ENCODE results near the gene NAA10. TPM values are rescaled to one million over a fixed set of nuclear protein-coding genes. Genes with fewer than 3 reads are reported as not detected.

NAA10 gene
- total RNA-seq, 1 experiment from 2014 or later = 124 TPM

DNA sequence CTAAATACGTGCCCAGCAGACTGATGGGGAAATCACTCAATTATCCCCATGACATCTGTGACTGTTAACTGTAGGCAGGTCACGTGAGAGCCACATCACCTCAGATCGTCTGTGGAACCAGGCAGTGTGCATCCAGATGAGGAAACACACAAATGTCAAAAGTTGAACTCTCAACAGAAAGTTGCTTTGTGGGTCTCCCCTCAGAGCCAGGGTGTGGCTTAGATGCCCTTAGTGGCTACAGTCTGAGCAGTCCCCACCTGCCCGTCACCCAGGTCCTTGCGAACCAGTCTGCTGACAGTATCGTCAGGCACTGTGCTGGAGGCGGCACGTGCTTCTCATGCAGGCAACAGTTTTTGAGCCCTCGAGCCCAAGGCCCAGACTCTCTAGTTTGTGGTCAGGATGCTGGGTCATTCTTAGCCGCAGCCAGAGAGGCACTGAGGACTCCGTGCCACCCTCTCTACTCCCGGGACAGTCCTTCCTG is 48.5 kb upstream of the NAA10 start (continued):
- TF ChIP-seq, protein P1, sequence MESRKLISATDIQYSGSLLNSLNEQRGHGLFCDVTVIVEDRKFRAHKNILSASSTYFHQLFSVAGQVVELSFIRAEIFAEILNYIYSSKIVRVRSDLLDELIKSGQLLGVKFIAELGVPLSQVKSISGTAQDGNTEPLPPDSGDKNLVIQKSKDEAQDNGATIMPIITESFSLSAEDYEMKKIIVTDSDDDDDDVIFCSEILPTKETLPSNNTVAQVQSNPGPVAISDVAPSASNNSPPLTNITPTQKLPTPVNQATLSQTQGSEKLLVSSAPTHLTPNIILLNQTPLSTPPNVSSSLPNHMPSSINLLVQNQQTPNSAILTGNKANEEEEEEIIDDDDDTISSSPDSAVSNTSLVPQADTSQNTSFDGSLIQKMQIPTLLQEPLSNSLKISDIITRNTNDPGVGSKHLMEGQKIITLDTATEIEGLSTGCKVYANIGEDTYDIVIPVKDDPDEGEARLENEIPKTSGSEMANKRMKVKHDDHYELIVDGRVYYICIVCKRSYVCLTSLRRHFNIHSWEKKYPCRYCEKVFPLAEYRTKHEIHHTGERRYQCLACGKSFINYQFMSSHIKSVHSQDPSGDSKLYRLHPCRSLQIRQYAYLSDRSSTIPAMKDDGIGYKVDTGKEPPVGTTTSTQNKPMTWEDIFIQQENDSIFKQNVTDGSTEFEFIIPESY (IDR thresholded peaks at IDR 0.05; ENCODE audit: extremely low read depth, insufficient replicate concordance, low read length) = no peak

DNA sequence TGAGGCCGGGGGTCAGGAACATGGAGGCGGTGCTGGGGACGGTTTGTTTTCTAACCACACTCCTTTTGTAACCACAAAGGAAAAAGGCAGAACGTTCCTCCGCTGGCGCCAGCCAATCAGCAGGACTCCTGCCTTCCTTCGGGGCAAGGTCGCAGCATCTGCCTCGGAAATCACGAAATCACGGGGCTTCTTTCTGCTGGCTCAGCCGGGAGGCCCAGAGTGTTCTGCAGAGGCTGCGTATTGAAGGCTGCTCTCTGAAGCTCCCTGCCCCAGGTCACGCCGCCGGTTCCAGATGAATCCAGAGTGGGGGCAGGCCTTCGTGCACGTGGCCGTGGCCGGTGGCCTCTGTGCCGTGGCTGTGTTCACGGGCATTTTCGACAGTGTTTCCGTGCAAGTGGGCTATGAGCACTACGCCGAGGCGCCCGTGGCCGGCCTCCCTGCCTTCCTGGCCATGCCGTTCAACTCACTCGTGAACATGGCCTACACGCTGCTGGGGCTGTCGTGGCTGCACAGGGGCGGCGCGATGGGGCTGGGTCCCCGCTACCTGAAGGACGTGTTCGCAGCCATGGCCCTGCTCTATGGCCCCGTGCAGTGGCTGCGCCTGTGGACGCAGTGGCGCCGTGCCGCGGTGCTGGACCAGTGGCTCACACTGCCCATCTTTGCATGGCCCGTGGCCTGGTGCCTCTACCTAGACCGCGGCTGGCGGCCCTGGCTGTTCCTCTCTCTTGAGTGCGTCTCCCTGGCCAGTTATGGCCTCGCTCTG is 47.1 kb upstream of the NAA10 start:
- no peaks in the 10 kb centered on the region for H4K20me1 ChIP-seq (ENCODE audit: insufficient read depth)
- RAD21 ChIA-PET (ENCODE audit: low non-redundant PET in 1 of 2, low total read pairs in 2 of 2, uncharacterized antibody in 2 of 2, unreplicated experiment in 2 of 2) = no interaction called here
- H3K27me3 ChIP-seq (ENCODE audit: insufficient read depth, low read length) = no peaks in the 10 kb centered on the region
- CTCF ChIA-PET = no interaction called here
- no peak for ATAC-seq
- no peak for DNase-seq (ENCODE audit: low read depth, low spot score)
- H3K36me3 ChIP-seq (ENCODE audit: control insufficient read depth in 1 of 2, insufficient read depth in 2 of 2, low read length in 2 of 2) = no peaks in the 10 kb centered on the region
- intact Hi-C loops (cut with micrococcal nuclease) = no loop called here
- no peak overlapping the region for H3K27ac ChIP-seq (ENCODE audit: low read depth, low read length)
- H2AFZ ChIP-seq (ENCODE audit: low read depth, low read length, poor library complexity, severe bottlenecking) = no peak overlapping the region
- no peak overlapping the region for H3K9ac ChIP-seq (ENCODE audit: low read length)
- H3K79me2 ChIP-seq (ENCODE audit: insufficient read depth, low read length) = no peaks in the 10 kb centered on the region
- POLR2A ChIA-PET = no interaction called here
- no peaks in the 10 kb centered on the region for H3K9me2 ChIP-seq (ENCODE audit: insufficient read depth)
- BruUV-seq (replicated peaks) = no TSS peak
- H3K4me2 ChIP-seq (ENCODE audit: low read length) = no peak overlapping the region
- no peaks in the 10 kb centered on the region for H3K9me3 ChIP-seq (ENCODE audit: control insufficient read depth in 1 of 2, insufficient read depth in 1 of 2, low read depth in 1 of 2, low read length in 2 of 2)
- TF ChIP-seq EGR1 (IDR thresholded peaks at IDR 0.05; ENCODE audit: low read depth) (no peak), CEBPB (IDR thresholded peaks at IDR 0.05; ENCODE audit: low read depth) (no peak), YY1 (IDR thresholded peaks at IDR 0.05; ENCODE audit: extremely low read depth, insufficient replicate concordance, low read depth, low read length) (no peak), CBX3 (IDR thresholded peaks at IDR 0.05; ENCODE audit: low read depth) (no peak), POLR2AphosphoS5 (IDR thresholded peaks at IDR 0.05; ENCODE audit: low read depth, low read length) (no peak), SIN3A (IDR thresholded peaks at IDR 0.05; ENCODE audit: low read depth) (no peak), FOSL1 (IDR thresholded peaks at IDR 0.05; ENCODE audit: low read depth) (no peak), TCF7L2 (IDR thresholded peaks at IDR 0.05; ENCODE audit: borderline replicate concordance, extremely low read depth, insufficient read depth, insufficient read length) (no peak), EZH2phosphoT487 (IDR thresholded peaks at IDR 0.05; ENCODE audit: borderline replicate concordance) (no peak), ZNF274 (IDR thresholded peaks at IDR 0.05; ENCODE audit: low read depth, low read length) (no peak), RAD21 (IDR thresholded peaks at IDR 0.05; ENCODE audit: low read depth) (no peak), ELF1 (IDR thresholded peaks at IDR 0.05; ENCODE audit: borderline replicate concordance, low read depth) (no peak), JUND (IDR thresholded peaks at IDR 0.05) (no peak), SP1 (IDR thresholded peaks at IDR 0.05; ENCODE audit: low read depth) (no peak)
- TF ChIP-seq, protein P2, sequence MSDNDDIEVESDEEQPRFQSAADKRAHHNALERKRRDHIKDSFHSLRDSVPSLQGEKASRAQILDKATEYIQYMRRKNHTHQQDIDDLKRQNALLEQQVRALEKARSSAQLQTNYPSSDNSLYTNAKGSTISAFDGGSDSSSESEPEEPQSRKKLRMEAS (IDR thresholded peaks at IDR 0.05) = no peak
- TF ChIP-seq, protein P1 (IDR thresholded peaks at IDR 0.05; ENCODE audit: extremely low read depth, insufficient replicate concordance, low read length) = no peak
- TF ChIP-seq, protein P3, sequence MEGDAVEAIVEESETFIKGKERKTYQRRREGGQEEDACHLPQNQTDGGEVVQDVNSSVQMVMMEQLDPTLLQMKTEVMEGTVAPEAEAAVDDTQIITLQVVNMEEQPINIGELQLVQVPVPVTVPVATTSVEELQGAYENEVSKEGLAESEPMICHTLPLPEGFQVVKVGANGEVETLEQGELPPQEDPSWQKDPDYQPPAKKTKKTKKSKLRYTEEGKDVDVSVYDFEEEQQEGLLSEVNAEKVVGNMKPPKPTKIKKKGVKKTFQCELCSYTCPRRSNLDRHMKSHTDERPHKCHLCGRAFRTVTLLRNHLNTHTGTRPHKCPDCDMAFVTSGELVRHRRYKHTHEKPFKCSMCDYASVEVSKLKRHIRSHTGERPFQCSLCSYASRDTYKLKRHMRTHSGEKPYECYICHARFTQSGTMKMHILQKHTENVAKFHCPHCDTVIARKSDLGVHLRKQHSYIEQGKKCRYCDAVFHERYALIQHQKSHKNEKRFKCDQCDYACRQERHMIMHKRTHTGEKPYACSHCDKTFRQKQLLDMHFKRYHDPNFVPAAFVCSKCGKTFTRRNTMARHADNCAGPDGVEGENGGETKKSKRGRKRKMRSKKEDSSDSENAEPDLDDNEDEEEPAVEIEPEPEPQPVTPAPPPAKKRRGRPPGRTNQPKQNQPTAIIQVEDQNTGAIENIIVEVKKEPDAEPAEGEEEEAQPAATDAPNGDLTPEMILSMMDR (IDR thresholded peaks at IDR 0.05 in 2 of 3, conservative IDR thresholded peaks at IDR 0.05 in 1 of 3; ENCODE audit: borderline replicate concordance in 1 of 3, insufficient read depth in 1 of 3, low read depth in 2 of 3, low read length in 2 of 3) = no peak
- no peaks in the 10 kb centered on the region for H3K4me1 ChIP-seq (ENCODE audit: control insufficient read depth in 1 of 2, insufficient read depth in 2 of 2, low read length in 2 of 2)
- no peak overlapping the region for H3K4me3 ChIP-seq (replicated peaks in 1 of 2; ENCODE audit: low read depth in 1 of 2, low read length in 2 of 2)
